GM23338 (cell line): Measurements from ENCODE around the gene NPB. TPM values are rescaled to one million over a fixed set of nuclear protein-coding genes. Genes with fewer than 3 reads are reported as not detected.
A peak's percentile ranks its signal among the peaks of the same experiment; 100 is the strongest.

Experiments used
- ATAC-seq: fragments of 200-7000 bp; cut with Tn5 transposase; 3 replicates; pipeline ENCODE4 v1.9.1; 2020
- DNase-seq: peaks from one replicate; pipeline ENCODE4 v3.0.0-alpha.2; 2015; ENCODE audit warnings: low spot score
- H2AFZ ChIP-seq: fragments of 200-600 bp; sonication (generic); 2 replicates; pipeline ENCODE4 v1.8.0; 2016; ENCODE audit warnings: antibody characterized with exemption, mild to moderate bottlenecking, moderate library complexity
- H3F3A ChIP-seq: fragments of 200-600 bp; sonication (generic); replicated peaks from 2 replicates; pipeline ENCODE4 v1.8.0; 2017; ENCODE audit warnings: antibody characterized with exemption, mixed run types, low read depth
- H3K27ac ChIP-seq: fragments of 200-600 bp; sonication (generic); 2 replicates; pipeline ENCODE4 v1.6.1; 2016; ENCODE audit warnings: low read depth
- H3K27me3 ChIP-seq: fragments of 200-600 bp; sonication (generic); 2 replicates; pipeline ENCODE4 v1.8.0; 2016; ENCODE audit warnings: mild to moderate bottlenecking, mixed run types, moderate library complexity; ENCODE audit not compliant: insufficient read depth
- H3K36me3 ChIP-seq: fragments of 200-600 bp; sonication (generic); 2 replicates; pipeline ENCODE4 v1.8.0; 2016; ENCODE audit warnings: mild to moderate bottlenecking; ENCODE audit not compliant: insufficient read depth
- H3K4me1 ChIP-seq: fragments of 200-600 bp; sonication (generic); 2 replicates; pipeline ENCODE4 v1.8.0; 2016; ENCODE audit warnings: mild to moderate bottlenecking, moderate library complexity; ENCODE audit not compliant: insufficient read depth
- H3K4me2 ChIP-seq: fragments of 200-600 bp; sonication (generic); 2 replicates; pipeline ENCODE4 v1.7.1; 2017; ENCODE audit warnings: mixed run types
- H3K4me3 ChIP-seq: fragments of 200-600 bp; sonication (generic); 2 replicates; pipeline ENCODE4 v1.6.1; 2016; ENCODE audit warnings: mixed run types
- H3K79me2 ChIP-seq: fragments of 200-600 bp; sonication (generic); replicated peaks from 2 replicates; pipeline ENCODE4 v1.8.0; 2017; ENCODE audit warnings: mild to moderate bottlenecking; ENCODE audit not compliant: insufficient read depth
- H3K9me2 ChIP-seq: fragments of 200-600 bp; sonication (generic); 2 replicates; pipeline ENCODE4 v1.8.0; 2017; ENCODE audit not compliant: insufficient read depth
- H4K20me1 ChIP-seq: fragments of 200-600 bp; sonication (generic); replicated peaks from 2 replicates; pipeline ENCODE4 v1.8.0; 2017; ENCODE audit warnings: mild to moderate bottlenecking; ENCODE audit not compliant: insufficient read depth
- H3K27ac Mint-ChIP-seq: 2 replicates; pipeline ENCODE4 v1.8.0; 2020; ENCODE audit warnings: inconsistent platforms, mild to moderate bottlenecking, moderate library complexity, mixed read lengths
- H3K27me3 Mint-ChIP-seq: 3 replicates; pipeline ENCODE4 v1.8.0; 2022; ENCODE audit warnings: low read depth, mild to moderate bottlenecking, moderate library complexity, mixed read lengths, inconsistent platforms; ENCODE audit not compliant: insufficient read depth, poor library complexity
- H3K36me3 Mint-ChIP-seq: 3 replicates; pipeline ENCODE4 v1.8.0; 2021; ENCODE audit warnings: low read depth, mild to moderate bottlenecking, inconsistent platforms, moderate library complexity, mixed read lengths
- H3K4me1 Mint-ChIP-seq: 3 replicates; pipeline ENCODE4 v1.8.0; 2020; ENCODE audit warnings: mild to moderate bottlenecking, inconsistent platforms, mixed read lengths
- H3K4me3 Mint-ChIP-seq: 3 replicates; pipeline ENCODE4 v1.8.0; 2021; ENCODE audit warnings: moderate library complexity, mild to moderate bottlenecking, inconsistent platforms, mixed read lengths
- H3K9me3 Mint-ChIP-seq: 3 replicates; pipeline ENCODE4 v1.8.0; 2020; ENCODE audit warnings: moderate library complexity, mild to moderate bottlenecking, inconsistent platforms, mixed read lengths
- CREB1 ChIP-seq: fragments of 250-450 bp; sonication (Bioruptor Pico); IDR thresholded peaks from 2 replicates; pipeline ENCODE4 v1.5.0; 2020; ENCODE audit warnings: low read depth, mild to moderate bottlenecking, moderate library complexity
- CTCF ChIP-seq, 2 experiments: fragments of 200-600 bp in 1 of 2; sonication (generic) in 1 of 2; conservative IDR thresholded peaks; 2 replicates each; pipeline versions ENCODE4 v1.5.1 to v1.6.1; 2016 to 2017; ENCODE audit warnings: antibody characterized with exemption in 2 of 2, low read depth in 2 of 2, mild to moderate bottlenecking in 2 of 2, moderate library complexity in 1 of 2
- EZH2 ChIP-seq: fragments of 200-600 bp; sonication (generic); IDR thresholded peaks from one replicate; pipeline ENCODE4 v1.8.0; 2017; ENCODE audit warnings: antibody characterized with exemption, mild to moderate bottlenecking, low read depth; ENCODE audit not compliant: unreplicated experiment
- JUNB ChIP-seq: IDR thresholded peaks from one replicate; pipeline ENCODE4 v1.6.1; 2016; ENCODE audit warnings: antibody characterized with exemption; ENCODE audit not compliant: unreplicated experiment
- NANOG ChIP-seq: IDR thresholded peaks from 2 replicates; pipeline ENCODE4 v1.6.1; 2016; ENCODE audit warnings: antibody characterized with exemption, borderline replicate concordance
- POLR2AphosphoS5 ChIP-seq: IDR thresholded peaks from 2 replicates; pipeline ENCODE4 v1.6.1; 2016; ENCODE audit warnings: antibody characterized with exemption, low read depth
- REST ChIP-seq: IDR thresholded peaks from one replicate; pipeline ENCODE4 v1.6.1; 2018; ENCODE audit warnings: antibody characterized with exemption; ENCODE audit not compliant: unreplicated experiment
- STAT1 ChIP-seq: IDR thresholded peaks from one replicate; pipeline ENCODE4 v1.6.1; 2016; ENCODE audit warnings: antibody characterized with exemption; ENCODE audit not compliant: unreplicated experiment
- polyA plus RNA-seq: library from polyadenylated mRNA; unstranded; fragments of >200 nt; fragmentation: Nextera tagmentation; extraction: Ambion mirVana; gene quantifications from 2 replicates; pipeline ENCODE4 v1.2.1, GENCODE V29; 2016
- total RNA-seq: library from RNA; depleted of rRNA; stranded (reverse); fragments of >200 nt; shearing (Covaris generic); gene quantifications from 2 replicates; pipeline ENCODE4 v1.2.3, GENCODE V29; 2014
- TF ChIP-seq, protein P1 (sequence below): IDR thresholded peaks from 2 replicates; pipeline ENCODE4 v1.6.1; 2016; ENCODE audit warnings: antibody characterized with exemption

Gene NPB
- total and polyA plus RNA-seq, 2 experiments from 2014 or later = 3.6 to 3.8 TPM

DNA sequence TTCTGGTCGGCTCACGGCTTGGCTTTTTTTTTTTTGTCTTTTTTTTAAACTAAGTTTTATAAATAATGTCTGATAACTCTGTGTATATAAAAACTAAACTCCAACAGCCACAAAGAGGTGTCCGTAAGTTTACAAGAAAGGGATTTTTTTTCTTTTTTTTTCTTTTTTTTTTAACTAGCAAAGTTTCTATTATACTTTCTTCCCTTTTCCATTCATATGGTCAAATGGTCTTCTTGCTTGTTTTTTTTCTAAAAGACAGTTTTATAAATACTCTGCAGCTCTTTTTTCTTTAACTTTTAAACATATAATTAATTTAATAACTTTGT lies 19.5 kb downstream of the NPB start:
- Histone ChIP-seq H3K4me2 (no peak overlapping the region), H3K9me2 (no peaks in the 10 kb centered on the region), H3F3A (peaks cover 41% of the 10 kb centered on the region), H3K36me3 (no peaks in the 10 kb centered on the region; the same call in 1 of the 2 replicates), H3K4me3 (no peak overlapping the region), H3K4me1 (peaks cover 36% of the 10 kb centered on the region), H3K79me2 (peaks cover 80% of the 10 kb centered on the region), H2AFZ (no peak overlapping the region), H3K27me3 (no peaks in the 10 kb centered on the region), H4K20me1 (peaks cover 19% of the 10 kb centered on the region), H3K27ac (no peak overlapping the region)
- TF ChIP-seq EZH2 = no peak
- no peak for TF ChIP-seq REST
- TF ChIP-seq, protein P1, sequence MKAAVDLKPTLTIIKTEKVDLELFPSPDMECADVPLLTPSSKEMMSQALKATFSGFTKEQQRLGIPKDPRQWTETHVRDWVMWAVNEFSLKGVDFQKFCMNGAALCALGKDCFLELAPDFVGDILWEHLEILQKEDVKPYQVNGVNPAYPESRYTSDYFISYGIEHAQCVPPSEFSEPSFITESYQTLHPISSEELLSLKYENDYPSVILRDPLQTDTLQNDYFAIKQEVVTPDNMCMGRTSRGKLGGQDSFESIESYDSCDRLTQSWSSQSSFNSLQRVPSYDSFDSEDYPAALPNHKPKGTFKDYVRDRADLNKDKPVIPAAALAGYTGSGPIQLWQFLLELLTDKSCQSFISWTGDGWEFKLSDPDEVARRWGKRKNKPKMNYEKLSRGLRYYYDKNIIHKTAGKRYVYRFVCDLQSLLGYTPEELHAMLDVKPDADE = no peak
- TF ChIP-seq NANOG = no peak
- no peak for TF ChIP-seq STAT1
- H3K9me3 Mint-ChIP-seq = no peaks in the 10 kb centered on the region; the same call in 2 of the 3 replicates
- H3K27ac Mint-ChIP-seq = no peak overlapping the region
- H3K27me3 Mint-ChIP-seq = peaks cover 38% of the 10 kb centered on the region
- no peak for ATAC-seq
- H3K36me3 Mint-ChIP-seq = peaks cover 36% of the 10 kb centered on the region
- DNase-seq = no peak
- H3K4me3 Mint-ChIP-seq = no peak overlapping the region
- peaks cover 55% of the 10 kb centered on the region for H3K4me1 Mint-ChIP-seq

DNA sequence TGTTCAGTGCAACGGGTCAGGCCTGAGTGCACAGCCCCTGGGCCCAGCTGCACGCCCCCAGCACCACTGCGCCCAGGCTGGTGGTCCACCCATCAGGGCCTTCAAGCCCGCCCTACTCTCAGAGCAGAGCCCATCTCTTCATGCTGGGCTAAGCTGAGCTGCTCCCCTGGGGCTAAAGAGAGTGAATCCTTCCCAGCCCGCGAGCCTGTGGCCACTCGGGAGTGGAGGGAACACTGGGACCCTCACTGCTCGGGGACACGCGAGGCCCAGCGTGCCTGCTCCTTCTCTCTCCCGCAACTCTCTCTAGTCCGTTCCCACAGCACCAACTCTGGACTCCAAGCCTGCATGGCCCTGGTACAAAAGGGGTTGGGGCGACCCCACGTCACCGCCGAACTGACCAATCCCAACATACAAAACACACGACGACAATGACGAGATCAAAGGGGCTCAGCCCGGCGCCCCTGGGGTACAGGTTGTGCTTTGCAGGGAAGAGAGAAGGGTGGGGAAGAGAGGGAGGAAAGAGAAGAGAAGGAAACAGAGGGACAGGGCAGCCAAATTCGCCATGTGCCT lies 20.0 kb downstream of the NPB start:
- peaks cover 33% of the 10 kb centered on the region for H3K36me3 Mint-ChIP-seq
- peaks cover 51% of the 10 kb centered on the region for H3K4me1 Mint-ChIP-seq
- peaks cover 80% of the 10 kb centered on the region for H3K79me2 ChIP-seq
- peaks cover 30% of the 10 kb centered on the region for H3K4me1 ChIP-seq
- peak overlapping the region; percentile 56; the same call in 2 of the 3 replicates for H3K4me3 Mint-ChIP-seq
- peaks cover 19% of the 10 kb centered on the region for H4K20me1 ChIP-seq
- no peak overlapping the region for H3K4me3 ChIP-seq
- no peaks in the 10 kb centered on the region; the same call in 2 of the 3 replicates for H3K9me3 Mint-ChIP-seq
- H3F3A ChIP-seq = peaks cover 36% of the 10 kb centered on the region
- 0 out of 2 replicates have a peak overlapping the region, but pooled peaks have one; percentile 64 for H3K4me2 ChIP-seq
- no peaks in the 10 kb centered on the region; the same call in 1 of the 2 replicates for H3K36me3 ChIP-seq
- no peak overlapping the region for H2AFZ ChIP-seq
- peaks cover 38% of the 10 kb centered on the region for H3K27me3 Mint-ChIP-seq
- no peaks in the 10 kb centered on the region for H3K27me3 ChIP-seq
- H3K27ac ChIP-seq = peak overlapping the region; percentile 50; the same call in 1 of the 2 replicates
- DNase-seq = no peak
- peak overlapping the region; percentile 89 for H3K27ac Mint-ChIP-seq
- ATAC-seq = no peak
- H3K9me2 ChIP-seq = no peaks in the 10 kb centered on the region
- no peak for TF ChIP-seq CREB1
- TF ChIP-seq CTCF (conservative IDR thresholded peaks at IDR 0.05; ENCODE audit: low read depth in 2 of 2) = no peak
- no peak for TF ChIP-seq EZH2
- TF ChIP-seq REST = no peak
- no peak for TF ChIP-seq JUNB
- no peak for TF ChIP-seq STAT1
- TF ChIP-seq POLR2AphosphoS5 = no peak
- TF ChIP-seq, protein P1 = no peak
- no peak for TF ChIP-seq NANOG
